Motor neuron (in vitro differentiated cells): ENCODE data around the gene OPCML. TPM values are rescaled to one million over a fixed set of nuclear protein-coding genes. Genes with fewer than 3 reads are reported as not detected.

ENCODE experiments used
- ATAC-seq, 8 experiments: fragments of 200-7000 bp; cut with Tn5 transposase; replicated peaks in 6 of 8; 2 replicates each; pipeline ENCODE4 v1.8.0; 2021; ENCODE audit warnings: mild to moderate bottlenecking in 8 of 8, moderate library complexity in 8 of 8
- H3K27ac ChIP-seq, 2 donors: fragments of 250-450 bp; sonication (Bioruptor Pico); 2 replicates each; pipeline ENCODE4 v1.9.0; 2021; ENCODE audit warnings: antibody characterized with exemption in 2 of 2, mild to moderate bottlenecking in 2 of 2, moderate library complexity in 1 of 2
- H3K4me1 ChIP-seq, 2 donors: fragments of 250-450 bp; sonication (Bioruptor Pico); replicated peaks in 1 of 2; 2 replicates each; pipeline ENCODE4 v1.6.1; 2021; ENCODE audit warnings: antibody characterized with exemption in 2 of 2, mild to moderate bottlenecking in 2 of 2, moderate library complexity in 1 of 2
- H3K4me3 ChIP-seq, 5 donors: fragments of 250-450 bp; sonication (Bioruptor Pico); 2 replicates each; pipeline ENCODE4 v1.9.0; 2021; ENCODE audit warnings: antibody characterized with exemption in 5 of 5, mild to moderate bottlenecking in 5 of 5, moderate library complexity in 4 of 5
- WGBS, 10 experiments: fragments of 450-650 bp; shearing (Covaris generic); methylation state at CpG; one replicate each; pipeline ENCODE4 v1.0.0; 2022; 5-methylcytosine and 5-hydroxymethylcytosine counted together
- in situ Hi-C, 9 experiments: fragments of 400-800 bp; cut with MboI; loops; one replicate each; pipeline ENCODE4 v1.15.0; 2021; ENCODE audit warnings: low sequenced_read_pairs in 9 of 9, low pct_unique_long_range_greater_than_20kb in 2 of 9; ENCODE audit not compliant: unreplicated experiment in 9 of 9
- total RNA-seq, 8 experiments: library from RNA; unstranded; fragments of 300-600 nt; gene quantifications; 2 replicates each; pipeline versions ENCODE4 v1.2.3 to v1.2.4, GENCODE V29; 2022

The OPCML gene
- total RNA-seq, 8 experiments from 2014 or later: 0.40 to 20.1 (median 7.2) TPM

DNA sequence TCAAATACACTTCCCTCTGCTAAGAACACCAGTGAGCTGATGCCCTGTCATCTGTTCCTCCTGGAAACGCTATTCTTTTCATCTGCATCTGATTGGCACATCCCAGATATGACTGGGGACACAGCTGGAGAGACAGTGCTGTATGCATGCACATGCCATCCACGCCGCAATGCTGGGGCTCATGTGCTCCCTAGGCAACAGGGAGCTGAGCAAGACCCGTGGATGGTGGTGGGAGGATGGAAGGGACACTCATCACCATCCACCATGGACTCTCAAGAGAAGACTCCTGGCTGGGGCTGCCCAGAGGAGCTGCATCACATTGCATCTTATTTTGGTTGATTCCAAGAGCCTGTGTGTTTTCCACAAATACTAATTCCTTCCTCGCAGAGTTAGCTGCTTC lies 534.9 kb downstream of the OPCML start:
- ATAC-seq: peak in 1 of 8 experiments; percentile 11
- Histone ChIP-seq H3K27ac (no peak overlapping the region), H3K4me3 (no peak overlapping the region), H3K4me1 (peaks cover 15 to 27% of the 10 kb centered on the region in 2 donors)
- in situ Hi-C loops: no loop called here
- WGBS, 10 experiments: 11 to 83% (median 33%) methylated on average over 1 to 3 of the region's 5 CpGs; no CpG with 5 or more reads in 5 of the 10 experiments

- 0 to 100% (median 80%) methylated on average over 1 to 5 of the region's 6 CpGs; no CpG with 5 or more reads in 1 of the 10 experiments for WGBS, 10 experiments
- peaks cover 16 to 42% of the 10 kb centered on the region in 2 donors for H3K4me1 ChIP-seq
- no peak overlapping the region for H3K4me3 ChIP-seq
- no peak for ATAC-seq
- H3K27ac ChIP-seq: no peak overlapping the region
- in situ Hi-C loops: no loop called here
Measured at GRCh38 chr11:132994966-132995365, 537.3 kb downstream of the OPCML start.

DNA sequence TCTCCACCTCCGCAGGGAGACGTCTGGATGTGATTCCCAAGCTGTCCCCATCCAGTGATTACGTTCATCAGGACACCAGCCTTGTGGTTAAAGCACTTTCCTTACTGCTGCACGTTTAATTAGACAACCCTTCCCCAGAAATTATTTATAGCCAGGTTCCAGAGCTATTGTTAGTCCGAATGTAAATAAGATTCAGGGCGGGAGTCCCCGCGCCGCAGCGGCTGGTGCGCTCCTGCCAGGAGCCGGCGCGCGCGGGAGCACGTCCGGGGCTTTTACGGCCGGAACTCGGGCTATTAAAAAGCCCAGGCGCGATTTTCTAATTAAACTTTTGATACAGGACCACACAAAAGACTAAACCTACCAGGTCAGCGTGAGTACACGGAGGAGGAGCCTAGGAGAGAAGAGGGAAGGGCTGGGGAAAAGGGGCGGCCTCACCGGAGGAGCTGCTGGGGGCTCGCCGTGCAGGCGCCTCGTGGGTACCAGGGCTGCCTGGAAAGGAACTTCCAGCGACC lies 538.3 kb downstream of the OPCML start:
- Histone ChIP-seq H3K4me3 (peak overlapping the region; percentile 9 to 25 (median 16)), H3K27ac (peak overlapping the region; percentile 26 to 85), H3K4me1 (peaks cover 16 to 33% of the 10 kb centered on the region in 2 donors)
- 0 to 11% (median 6%) methylated on average over 2 to 18 of the region's 32 CpGs; no CpG with 5 or more reads in 3 of the 10 experiments for WGBS, 10 experiments
- in situ Hi-C loops: no loop called here
- ATAC-seq: peak in 7 of 8 experiments; percentile 24 to 80 (median 68)

DNA sequence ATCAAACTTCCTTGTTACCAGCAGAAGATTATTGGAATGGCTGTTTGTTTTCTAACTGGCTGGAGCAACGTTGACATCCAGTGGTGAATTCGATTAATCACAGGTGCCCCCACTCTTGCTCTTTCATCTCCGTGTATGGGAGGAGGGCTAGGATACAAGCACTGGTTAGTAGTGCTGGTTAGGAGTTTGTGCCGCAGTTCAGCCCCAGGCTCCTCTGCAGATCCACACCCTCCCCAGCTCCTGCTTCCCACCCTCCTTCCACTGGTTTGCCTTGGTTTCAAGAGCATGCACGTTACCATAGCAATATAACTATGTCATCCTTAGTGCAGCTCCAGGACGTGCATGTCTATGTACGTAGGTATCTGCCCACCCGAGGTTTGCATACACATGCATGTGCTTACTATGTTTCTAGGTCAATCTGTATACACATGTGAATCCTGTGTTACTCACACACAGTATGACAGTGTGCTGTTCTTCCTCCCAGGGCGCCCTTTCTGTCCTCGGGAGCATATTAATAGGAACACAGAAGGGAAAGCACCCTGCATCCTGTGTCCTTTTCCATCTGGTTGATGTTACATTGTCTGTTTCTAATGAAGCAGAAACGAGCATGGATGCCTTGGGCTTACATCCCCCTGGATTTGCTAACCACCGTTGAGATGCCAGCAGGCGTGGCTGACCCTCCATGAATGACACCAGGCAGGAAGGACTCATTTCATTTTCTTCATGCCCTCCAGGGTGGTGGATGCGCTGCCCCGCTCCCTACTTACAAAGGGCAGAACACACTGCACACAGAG lies 539.3 kb downstream of the OPCML start:
- Histone ChIP-seq H3K4me3 (peak overlapping the region in 2 of 5 donors; percentile 11 to 16), H3K27ac (peak overlapping the region; percentile 26 to 85), H3K4me1 (peaks cover 16 to 33% of the 10 kb centered on the region in 2 donors)
- peak; percentile 67 to 86 (median 80) for ATAC-seq
- WGBS, 10 experiments: 11 to 80% (median 25%) methylated on average over 1 to 12 of the region's 15 CpGs; no CpG with 5 or more reads in 2 of the 10 experiments
- in situ Hi-C loops: no loop called here

- Histone ChIP-seq H3K4me1 (peaks cover 11 to 25% of the 10 kb centered on the region in 2 donors), H3K4me3 (no peak overlapping the region), H3K27ac (no peak overlapping the region)
- in situ Hi-C loops: no loop called here
- WGBS, 10 experiments: 56 to 98% (median 89%) methylated on average over 1 to 5 of the region's 5 CpGs
- ATAC-seq: no peak
Measured at GRCh38 chr11:132988411-132988810, 543.9 kb downstream of the OPCML start.

- Histone ChIP-seq H3K4me1 (peaks cover 9 to 23% of the 10 kb centered on the region in 2 donors), H3K4me3 (no peak overlapping the region), H3K27ac (no peak overlapping the region)
- ATAC-seq: peak in 4 of 8 experiments; percentile 18 to 87 (median 53)
- WGBS, 10 experiments: 4 to 69% (median 42%) methylated on average over 1 to 2 of the region's 2 CpGs; no CpG with 5 or more reads in 3 of the 10 experiments
- in situ Hi-C loops: no loop called here
Measured at GRCh38 chr11:132987936-132988335, 544.4 kb downstream of the OPCML start.

GRCh38 chr11:132983641-132983978 lies 548.7 kb downstream of the OPCML start:
- ATAC-seq: peak in 3 of 8 experiments; percentile 52 to 75 (median 66)
- H3K4me3 ChIP-seq: no peak overlapping the region
- peaks cover 4 to 6% of the 10 kb centered on the region in 2 donors for H3K4me1 ChIP-seq
- no peak overlapping the region for H3K27ac ChIP-seq
- in situ Hi-C loops: no loop called here
- 0 to 100% (median 0%) methylated on average over 1 of the region's 1 CpG; no CpG with 5 or more reads in 7 of the 10 experiments for WGBS, 10 experiments

DNA sequence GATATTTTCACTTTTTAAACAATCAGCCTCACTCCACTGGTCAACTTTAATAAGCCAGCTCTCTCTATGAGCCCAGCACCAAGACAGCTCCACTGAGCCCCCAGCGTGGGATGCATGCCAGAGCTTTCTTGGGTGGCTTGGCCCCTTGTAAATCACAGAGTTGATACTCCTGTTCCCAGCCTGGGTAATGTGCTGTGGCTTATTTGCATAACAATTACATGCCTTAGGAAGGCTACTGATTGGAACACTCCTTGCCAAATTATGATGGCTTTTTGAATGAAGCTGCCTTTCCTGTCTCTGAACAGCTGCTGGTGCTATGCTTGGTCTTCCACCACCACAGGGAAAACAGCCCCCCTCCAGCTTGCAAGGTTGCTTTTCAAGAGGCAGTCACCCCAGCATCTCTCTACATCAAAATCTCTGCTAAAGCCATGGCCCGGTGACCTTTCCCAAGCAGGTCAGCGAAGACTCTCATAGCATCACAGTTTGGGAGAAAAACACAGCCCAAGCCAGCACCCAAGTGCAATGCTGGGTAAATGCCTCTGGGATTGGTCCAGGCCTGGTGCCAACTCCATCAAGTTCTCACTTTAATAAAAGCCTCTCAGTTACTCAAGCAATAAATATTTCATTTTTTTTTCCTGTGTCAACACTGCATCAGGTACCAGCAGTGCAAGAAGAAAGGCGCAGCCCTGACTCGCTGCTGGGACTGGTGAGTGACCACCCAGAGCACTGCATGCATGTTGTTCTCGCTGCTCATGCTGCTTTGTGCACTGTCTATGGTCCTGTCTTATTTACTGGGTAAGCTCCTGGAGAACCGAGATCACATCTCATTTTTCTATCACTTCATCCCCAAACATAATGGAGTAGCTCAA lies 549.3 kb downstream of the OPCML start:
- 0 to 100% (median 58%) methylated on average over 1 to 6 of the region's 7 CpGs; no CpG with 5 or more reads in 1 of the 10 experiments for WGBS, 10 experiments
- no peak overlapping the region for H3K27ac ChIP-seq
- H3K4me3 ChIP-seq: no peak overlapping the region
- in situ Hi-C loops: no loop called here
- peak in 4 of 8 experiments; percentile 16 to 71 (median 27) for ATAC-seq
- H3K4me1 ChIP-seq: peaks cover 4 to 6% of the 10 kb centered on the region in 2 donors

GRCh38 chr11:132981131-132981956 lies 551.0 kb downstream of the OPCML start:
- no peak overlapping the region for H3K4me3 ChIP-seq

GRCh38 chr11:132980670-132981069 lies 551.6 kb downstream of the OPCML start:
- 60 to 100% (median 80%) methylated on average over 2 to 8 of the region's 8 CpGs; no CpG with 5 or more reads in 1 of the 10 experiments for WGBS, 10 experiments
- H3K27ac ChIP-seq: no peak overlapping the region
- no peak for ATAC-seq
- in situ Hi-C loops: no loop called here
- H3K4me1 ChIP-seq: peaks cover 4 to 6% of the 10 kb centered on the region in 2 donors
- no peak overlapping the region for H3K4me3 ChIP-seq

More at GRCh38 chr11:132981131-132981956, 551.0 kb downstream of the OPCML start:
- H3K4me1 ChIP-seq: peaks cover 4 to 6% of the 10 kb centered on the region in 2 donors
- in situ Hi-C loops: no loop called here
- no peak overlapping the region for H3K27ac ChIP-seq
- no peak for ATAC-seq
- WGBS, 10 experiments: 53 to 98% (median 90%) methylated on average over 3 to 17 of the region's 17 CpGs

- WGBS, 10 experiments: 45 to 100% (median 86%) methylated on average over 2 to 4 of the region's 4 CpGs; no CpG with 5 or more reads in 2 of the 10 experiments
- peaks cover 0 to 2% of the 10 kb centered on the region in 2 donors for H3K4me1 ChIP-seq
- no peak overlapping the region for H3K27ac ChIP-seq
- no peak for ATAC-seq
- H3K4me3 ChIP-seq: no peak overlapping the region
- in situ Hi-C loops: no loop called here
Measured at GRCh38 chr11:132977746-132978145, 554.6 kb downstream of the OPCML start.

- in situ Hi-C loops: no loop called here
- ATAC-seq: no peak
- Histone ChIP-seq H3K27ac (no peak overlapping the region), H3K4me1 (peaks cover 2 to 6% of the 10 kb centered on the region in 2 donors), H3K4me3 (no peak overlapping the region)
- 22 to 100% (median 100%) methylated on average over 1 to 2 of the region's 2 CpGs; no CpG with 5 or more reads in 4 of the 10 experiments for WGBS, 10 experiments
Measured at GRCh38 chr11:132977241-132977640, 555.1 kb downstream of the OPCML start.
